Uterus (tissue), 2 donors: ENCODE measurements around the gene SUPT6H.

Source experiments
- CTCF ChIP-seq, 4 experiments: fragments of 200-600 bp in 2 of 4; fragments of 450-650 bp in 2 of 4; sonication (generic) in 2 of 4; IDR thresholded peaks; one replicate each; pipeline ENCODE4 v1.5.1; 2016 to 2019; ENCODE audit warnings: antibody characterized with exemption in 4 of 4, mild to moderate bottlenecking in 2 of 4, moderate library complexity in 1 of 4
- POLR2A ChIP-seq, 2 donors: fragments of 450-650 bp; IDR thresholded peaks; one replicate each; pipeline ENCODE4 v1.6.1; 2016; ENCODE audit warnings: antibody characterized with exemption in 2 of 2, mild to moderate bottlenecking in 1 of 2, moderate library complexity in 1 of 2

- TF ChIP-seq CTCF (IDR thresholded peaks at IDR 0.05) = no peak
- TF ChIP-seq POLR2A (IDR thresholded peaks at IDR 0.05) = peak in 1 of 2 donors; percentile 10
These were observed 82.3 kb downstream of the SUPT6H start for GRCh38 chr17:28744104-28744971.
